HS-5 (cell line): ENCODE results near the gene TMPRSS9.

Experiments
- DNase-seq: peaks from one replicate; pipeline ENCODE4 v3.0.0-alpha.2; 2012; ENCODE audit warnings: low read depth

Gene TMPRSS9

DNA sequence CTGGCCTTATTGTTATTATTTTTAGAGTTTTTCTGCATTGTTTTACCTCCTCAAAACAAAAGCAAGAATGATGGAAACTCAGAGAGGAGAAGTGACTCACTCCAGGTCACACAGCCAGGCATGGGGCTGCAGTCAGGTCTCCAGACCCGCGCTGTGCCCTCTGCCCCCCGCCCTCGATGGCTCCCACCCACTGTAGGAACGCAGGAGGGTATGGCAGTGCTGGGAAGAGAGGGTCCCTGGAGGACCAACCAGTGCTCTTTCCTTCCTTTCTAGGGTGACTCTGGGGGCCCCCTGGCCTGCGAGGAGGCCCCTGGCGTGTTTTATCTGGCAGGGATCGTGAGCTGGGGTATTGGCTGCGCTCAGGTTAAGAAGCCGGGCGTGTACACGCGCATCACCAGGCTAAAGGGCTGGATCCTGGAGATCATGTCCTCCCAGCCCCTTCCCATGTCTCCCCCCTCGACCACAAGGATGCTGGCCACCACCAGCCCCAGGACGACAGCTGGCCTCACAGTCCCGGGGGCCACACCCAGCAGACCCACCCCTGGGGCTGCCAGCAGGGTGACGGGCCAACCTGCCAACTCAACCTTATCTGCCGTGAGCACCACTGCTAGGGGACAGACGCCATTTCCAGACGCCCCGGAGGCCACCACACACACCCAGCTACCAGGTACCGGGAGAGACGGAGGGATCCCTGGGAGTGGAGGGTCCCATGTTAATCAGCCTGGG is 61.7 kb downstream of the TMPRSS9 start:
- no peak for DNase-seq

DNA sequence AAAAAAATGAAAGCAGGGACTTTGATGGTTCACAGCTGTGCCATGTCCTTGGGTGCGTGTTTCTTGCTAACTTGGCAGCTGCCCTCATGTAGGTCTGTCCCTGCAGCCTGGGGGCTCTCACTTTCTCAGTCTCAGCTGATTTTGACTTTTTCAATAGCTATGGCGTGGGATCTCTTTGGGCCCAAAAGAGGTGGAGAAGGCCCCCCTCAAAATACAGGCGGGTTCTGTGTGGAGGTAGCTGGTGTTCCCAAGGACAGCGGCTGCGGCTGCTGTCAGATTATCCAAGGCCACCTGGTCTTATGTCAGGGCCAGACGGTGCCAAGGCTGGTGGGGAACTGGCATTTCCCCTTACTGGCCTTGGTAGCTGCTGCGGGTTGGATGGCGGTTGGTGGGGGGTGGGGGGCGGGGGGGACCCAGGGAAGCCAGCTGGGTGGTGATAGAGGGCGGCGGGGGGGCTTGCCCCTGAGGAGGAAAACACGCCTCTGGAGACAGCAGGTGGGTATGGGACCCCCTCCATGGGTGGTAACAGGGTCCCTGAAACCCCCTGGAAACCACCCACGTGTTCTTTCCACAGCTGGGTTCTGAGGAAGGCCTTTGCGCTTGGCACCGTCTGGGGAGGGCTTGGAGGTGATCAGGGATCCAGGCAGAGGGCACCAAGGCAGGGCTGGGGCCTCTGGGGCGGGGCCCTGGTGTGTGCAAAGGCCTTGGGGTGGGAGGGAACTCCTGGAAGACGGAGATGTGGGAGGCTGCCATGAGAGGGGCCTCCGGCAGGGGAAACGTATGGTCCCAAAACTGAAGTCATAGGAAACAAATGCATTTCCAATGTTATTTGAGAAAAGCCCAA is 63.2 kb downstream of the TMPRSS9 start:
- DNase-seq = no peak

DNA sequence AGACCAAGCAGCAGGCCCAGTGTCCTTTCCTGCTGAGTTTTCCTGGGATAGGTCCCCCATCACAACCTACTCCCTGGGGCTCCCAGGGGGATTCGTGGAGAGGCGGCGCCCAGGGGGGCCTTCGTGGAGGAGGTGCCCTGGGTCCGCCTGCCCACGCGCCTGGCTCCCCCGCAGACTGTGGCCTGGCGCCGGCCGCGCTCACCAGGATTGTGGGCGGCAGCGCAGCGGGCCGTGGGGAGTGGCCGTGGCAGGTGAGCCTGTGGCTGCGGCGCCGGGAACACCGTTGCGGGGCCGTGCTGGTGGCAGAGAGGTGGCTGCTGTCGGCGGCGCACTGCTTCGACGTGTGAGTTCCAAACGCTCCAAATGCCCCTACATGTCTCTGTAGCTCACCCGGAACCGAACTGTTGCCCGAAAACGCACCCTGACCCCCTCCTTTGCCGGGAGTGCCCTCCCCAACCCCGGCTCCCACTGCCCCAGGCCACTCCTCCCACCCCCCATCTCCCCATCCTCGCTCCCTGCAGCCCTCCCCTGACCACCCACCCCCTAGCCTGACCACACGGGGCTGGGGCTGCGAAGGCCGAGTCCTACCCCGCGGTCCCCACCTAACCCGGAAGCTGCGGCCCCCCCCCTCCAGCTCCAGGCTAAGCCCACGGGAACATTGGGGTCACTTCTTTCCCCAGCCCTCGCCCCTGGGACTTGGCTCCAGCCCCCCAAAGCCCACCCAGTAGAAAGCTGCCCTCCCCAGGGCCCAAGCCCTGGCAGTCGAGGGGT is 64.0 kb downstream of the TMPRSS9 start:
- DNase-seq = no peak

DNA sequence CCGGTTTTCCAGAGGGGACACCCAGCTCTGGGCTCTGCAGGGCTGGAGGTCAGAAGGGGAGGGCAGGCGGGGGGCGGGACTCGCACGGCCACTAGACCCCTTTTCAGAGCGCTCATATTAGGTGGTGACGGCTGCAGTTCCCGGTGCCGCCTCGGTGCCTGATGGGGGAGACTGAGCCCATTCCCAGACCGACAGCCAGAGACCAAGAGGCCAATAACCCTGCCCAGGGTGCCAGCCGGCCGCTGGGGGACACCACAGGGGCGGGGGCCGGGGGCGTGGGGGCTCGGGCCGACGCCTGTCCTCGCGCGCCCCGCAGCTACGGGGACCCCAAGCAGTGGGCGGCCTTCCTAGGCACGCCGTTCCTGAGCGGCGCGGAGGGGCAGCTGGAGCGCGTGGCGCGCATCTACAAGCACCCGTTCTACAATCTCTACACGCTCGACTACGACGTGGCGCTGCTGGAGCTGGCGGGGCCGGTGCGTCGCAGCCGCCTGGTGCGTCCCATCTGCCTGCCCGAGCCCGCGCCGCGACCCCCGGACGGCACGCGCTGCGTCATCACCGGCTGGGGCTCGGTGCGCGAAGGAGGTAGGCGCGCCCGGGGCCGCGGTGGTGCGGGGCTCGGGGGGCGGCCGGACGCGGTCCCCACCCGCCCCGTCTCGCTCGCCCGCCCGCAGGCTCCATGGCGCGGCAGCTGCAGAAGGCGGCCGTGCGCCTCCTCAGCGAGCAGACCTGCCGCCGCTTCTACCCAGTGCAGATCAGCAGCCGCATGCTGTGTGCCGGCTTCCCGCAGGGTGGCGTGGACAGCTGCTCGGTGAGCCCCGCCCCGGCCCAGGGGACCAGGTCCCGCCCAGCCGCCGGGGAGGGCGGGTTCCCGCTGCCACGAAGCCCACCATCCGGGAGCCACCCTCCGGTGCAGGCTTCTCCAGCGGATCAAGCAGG is 64.9 kb downstream of the TMPRSS9 start:
- no peak for DNase-seq

DNA sequence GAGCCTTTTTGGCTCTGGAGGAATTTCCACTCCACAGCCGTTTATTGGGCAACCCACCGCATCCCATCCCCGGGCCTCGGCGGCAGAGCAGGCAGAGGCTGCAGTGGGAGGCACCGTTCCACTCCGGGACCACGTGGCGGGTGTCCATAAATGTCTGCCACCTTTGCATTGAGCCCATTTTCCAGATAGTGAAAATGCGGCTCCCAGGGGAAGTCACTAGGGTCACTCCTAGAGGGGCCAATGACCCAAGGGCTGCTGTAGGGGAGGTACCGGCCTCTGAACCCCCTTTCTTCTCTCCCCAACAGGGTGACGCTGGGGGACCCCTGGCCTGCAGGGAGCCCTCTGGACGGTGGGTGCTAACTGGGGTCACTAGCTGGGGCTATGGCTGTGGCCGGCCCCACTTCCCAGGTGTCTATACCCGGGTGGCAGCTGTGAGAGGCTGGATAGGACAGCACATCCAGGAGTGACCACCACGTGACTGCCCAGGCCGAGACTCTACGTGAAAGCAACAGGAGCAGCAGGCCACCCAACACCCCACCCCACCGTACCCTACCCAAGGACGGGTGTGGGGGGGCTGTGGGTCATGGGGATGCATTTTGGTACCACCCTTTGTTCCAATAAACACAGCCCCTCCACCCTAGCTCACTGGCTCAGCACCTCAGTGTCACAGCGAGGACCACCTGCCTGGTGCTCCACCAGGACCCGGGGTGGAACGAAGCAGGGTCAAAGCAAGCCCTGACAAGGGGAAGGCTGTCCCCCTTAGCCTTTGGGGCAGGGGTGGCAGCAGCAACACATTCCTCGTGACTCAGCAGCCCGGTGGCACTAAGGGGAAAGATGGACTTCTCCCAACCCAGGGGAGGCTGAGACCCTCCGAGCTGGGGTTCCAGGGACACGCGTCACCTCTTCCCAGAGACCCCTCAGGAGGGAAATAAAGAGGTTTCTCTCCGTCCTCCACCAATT is 65.8 kb downstream of the TMPRSS9 start:
- DNase-seq = no peak

DNA sequence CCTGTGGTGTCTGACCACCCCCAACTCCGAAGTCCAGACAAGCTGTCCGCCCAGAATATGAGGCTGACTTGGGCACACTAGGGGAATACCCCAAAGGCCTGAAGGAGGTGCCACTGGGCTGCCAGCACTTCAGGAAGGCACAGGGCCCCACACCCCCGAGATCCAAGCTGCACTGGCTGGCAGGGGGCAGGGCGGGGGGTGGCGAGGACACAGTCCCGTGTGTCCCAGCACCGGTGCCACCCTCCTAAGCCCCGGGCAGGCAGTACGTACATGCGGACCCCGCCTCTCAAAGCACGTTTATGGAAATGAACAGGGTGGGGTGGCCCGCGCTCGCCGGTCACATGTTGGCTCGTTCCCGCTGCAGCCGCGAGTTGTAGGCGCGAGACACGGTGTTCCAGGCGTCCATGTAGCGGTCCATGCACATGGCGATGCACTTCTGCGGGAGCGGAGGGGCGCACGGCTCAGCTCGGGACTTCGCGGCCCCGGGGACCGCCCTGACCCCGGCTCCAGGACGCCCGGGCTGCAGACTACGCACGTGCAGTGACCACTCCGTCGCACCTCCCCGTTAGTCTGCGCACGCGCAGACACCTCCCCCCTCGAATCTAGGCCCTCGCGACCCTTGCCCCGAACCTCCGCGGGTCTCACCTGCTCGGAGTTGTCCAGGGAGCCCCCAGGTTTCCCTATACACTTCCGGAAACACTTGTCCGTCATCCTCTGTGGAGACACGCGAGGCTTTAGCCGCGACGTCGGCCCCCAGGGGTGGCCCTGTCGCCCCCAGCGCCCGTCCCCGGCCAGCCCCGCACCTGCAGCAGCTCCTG is 66.8 kb downstream of the TMPRSS9 start:
- DNase-seq = no peak

DNA sequence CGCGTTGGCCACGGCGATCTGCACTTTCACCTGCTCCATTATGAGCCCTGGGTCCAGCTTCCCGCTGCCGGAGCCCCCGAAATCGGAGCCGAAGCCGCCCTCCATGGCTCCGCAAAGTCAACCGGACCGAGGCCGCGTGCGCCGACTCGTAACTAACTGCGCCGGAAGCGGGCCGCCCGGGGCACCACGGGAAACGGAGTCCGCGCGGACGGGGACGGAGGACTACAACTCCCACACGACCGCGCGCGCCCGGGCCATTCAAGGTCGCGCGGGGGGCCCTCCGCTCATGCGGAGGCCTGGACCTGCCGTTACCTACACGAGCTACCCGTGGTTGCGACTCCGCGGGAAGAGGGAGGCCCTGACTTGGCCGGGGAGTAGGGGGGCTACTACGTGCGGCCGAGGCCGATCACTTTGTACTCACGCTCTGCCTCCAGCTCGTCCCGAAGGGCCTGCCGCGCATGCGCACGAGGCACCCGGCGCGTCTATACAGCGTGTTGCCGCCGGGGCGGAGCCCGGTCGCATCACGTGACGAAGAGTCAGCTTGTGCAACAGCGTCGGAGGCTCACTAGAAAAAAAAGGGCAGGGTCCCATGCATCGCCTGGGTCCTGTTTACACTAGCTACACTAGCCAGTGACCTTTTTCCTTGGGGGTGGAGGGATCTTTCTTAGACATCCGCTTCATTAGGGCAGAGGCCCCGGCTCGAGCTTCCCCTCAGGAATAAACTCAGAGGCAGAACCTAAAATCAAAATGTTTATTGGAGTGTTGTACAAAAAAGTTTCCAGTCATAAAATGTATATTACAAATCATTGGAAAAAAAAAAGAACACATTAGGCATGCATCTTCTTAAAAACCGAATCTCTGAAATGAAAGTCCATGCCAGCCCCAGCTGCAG is 67.6 kb downstream of the TMPRSS9 start, which contains the start of gene TIMM13:
Gene TIMM13, minus strand, starts transcription at position 158 of the 892 bp plus-strand sequence. Its CDS starts 53 bp downstream, at position 105.
- DNase-seq = peak; percentile 80

DNA sequence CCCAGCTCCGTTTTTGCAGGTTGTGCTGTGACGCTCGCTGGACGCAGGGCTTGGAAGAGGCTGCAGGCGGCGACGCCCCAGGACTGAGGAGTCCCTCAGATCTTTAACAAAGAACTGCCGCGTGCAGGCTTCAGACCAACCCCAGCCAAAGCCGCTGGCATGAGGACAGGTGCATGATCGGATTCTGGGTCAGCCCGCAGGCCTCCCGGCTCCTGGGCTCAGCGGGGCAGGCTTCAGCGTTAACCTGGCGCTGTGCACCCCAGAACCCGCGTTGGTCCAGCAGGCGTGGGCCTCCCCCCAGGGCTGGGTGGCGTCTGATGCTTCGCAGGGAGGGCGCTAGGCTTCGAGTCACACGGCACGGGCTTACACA is 68.2 kb downstream of the TMPRSS9 start:
- no peak for DNase-seq

DNA sequence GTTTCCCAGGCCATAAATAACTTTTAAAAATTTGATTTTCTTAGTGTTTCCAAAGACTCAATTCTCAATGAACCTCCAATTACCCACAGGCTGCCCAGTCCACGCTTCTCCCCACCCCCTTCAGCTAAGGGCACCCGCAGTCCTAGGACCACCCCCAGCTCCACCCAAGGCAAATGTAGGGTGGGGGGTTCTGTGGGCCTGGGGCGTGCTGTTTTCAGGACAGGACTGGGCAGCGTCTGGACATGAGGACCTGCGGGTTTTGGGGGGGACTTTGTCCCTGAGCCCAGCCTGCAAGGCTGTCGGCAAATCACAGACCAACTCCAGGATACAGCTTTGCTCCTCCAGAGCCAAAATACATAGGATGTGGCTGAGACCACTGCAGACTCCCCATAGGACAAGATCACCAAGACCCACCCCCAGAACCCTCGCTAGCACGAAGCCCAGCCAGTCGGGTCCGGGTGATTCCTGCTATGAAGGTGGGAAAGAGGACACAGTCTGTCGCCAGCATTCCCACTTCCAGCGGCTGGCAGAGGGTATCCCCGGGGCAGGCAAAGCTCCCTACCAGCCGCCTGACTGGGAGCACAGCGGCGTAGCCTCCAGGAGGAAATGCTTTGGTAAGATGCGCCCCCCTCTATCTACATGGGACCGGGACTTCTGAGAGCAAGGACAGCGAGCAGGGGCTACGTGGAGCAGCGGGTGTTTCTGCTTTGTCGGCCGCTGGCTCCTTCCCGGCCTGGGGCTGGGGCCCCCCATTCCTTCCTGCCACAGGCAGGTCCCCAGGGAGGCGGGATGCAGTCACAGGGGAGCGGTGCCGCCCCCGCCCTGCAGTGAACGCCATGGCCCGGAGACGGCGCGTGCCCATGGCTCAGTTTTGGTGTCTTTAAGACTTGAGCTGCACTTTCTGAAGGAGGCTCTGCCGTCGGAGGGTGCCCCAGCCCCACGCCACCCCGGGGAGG is 69.0 kb downstream of the TMPRSS9 start:
- no peak for DNase-seq

DNA sequence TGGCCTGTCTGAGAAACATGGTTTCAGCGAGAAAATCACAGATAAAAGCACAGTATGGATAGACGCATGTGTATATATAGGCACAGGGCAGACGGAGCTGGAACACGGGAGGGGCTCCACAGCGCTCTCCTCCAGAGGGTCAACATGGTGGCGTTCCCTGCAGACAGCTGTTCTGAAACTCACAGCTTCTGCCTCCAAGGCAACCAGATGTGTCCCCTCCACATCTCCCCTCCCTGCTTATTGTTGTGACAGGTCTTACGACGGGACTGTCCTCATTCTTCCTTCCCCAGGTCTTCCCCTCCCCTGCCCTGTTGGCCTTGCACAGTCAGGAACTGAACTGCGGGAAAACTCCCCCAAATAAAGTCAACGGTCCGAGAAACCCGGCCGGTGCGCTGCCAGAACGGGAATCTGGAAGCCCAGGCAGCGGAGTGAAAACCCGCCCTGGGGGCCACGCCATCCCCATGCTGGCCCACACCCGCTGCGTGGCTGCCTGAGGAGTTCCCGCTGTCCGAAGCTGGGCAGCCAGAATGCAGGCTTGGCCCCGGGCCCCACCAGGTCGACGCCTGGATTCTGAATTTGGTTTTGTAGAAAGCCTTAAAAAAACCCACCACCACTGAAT is 70.0 kb downstream of the TMPRSS9 start:
- no peak for DNase-seq

DNA sequence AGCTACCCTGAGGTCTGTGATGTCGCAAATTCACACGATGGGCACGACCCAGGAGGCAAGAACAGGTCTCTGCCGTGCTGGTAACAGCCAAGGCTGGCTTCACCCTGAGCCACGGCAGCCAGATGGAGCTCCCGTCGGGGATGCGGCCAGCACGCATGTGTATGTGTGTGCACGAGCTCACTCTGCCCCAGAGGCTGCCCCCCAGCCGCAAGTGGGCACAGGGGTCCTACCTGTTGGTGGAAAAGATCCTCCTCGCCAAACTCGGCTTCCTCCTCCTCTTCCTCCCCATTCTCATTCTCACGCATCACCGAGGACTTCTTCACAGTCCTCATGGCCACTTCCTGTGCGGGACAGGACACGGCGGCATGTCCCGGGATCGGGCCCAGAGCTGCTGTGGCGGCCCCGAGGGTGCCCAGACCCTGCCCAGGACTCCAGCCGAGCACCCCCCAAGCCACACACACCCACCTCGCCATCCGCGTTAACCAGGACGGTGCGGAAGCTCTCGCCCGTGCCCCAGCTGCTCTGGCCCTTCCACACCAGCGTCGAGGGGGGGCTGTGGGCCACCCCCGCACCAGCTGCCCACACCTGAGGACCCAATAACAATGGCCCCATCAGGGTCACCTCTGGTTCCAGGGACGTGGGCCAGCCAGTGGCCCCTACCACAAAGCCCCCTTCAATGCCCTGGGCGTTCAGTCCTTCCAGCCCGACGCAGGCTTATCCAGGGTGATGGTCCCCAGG is 71.4 kb downstream of the TMPRSS9 start:
- no peak for DNase-seq

DNA sequence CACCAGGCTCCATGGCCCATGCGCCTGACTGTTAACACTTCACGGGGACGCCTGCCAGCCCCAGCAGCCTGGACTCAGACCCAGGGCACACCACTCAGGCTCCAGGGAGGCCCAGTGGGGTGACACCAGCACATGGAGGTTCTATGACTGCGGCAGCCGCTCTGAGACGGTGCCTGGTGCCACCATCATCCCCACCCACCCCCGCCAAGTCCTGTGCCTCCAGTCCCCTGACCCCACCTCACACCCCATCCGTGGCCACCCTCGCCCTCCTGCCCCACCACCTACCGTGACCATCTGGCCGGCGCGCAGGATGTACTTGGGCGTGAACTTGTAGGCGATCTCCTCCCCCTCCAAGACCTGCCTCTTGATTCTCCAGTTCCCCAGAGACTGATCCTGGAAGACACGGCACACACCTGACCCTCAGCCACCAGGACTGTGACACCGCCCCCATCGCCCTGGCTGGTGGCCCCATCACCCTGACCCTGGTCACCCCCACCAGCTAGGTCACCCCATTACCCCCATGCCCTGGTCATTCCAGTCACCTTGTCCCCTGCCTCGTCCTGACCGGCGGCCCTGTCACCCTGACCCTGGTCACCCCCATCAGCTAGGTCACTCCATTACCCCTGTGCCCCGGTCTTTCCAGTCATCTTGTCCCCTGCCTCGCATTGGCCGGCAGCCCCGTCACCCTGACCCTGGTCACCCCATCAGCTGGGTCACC is 72.2 kb downstream of the TMPRSS9 start:
- DNase-seq = no peak

DNA sequence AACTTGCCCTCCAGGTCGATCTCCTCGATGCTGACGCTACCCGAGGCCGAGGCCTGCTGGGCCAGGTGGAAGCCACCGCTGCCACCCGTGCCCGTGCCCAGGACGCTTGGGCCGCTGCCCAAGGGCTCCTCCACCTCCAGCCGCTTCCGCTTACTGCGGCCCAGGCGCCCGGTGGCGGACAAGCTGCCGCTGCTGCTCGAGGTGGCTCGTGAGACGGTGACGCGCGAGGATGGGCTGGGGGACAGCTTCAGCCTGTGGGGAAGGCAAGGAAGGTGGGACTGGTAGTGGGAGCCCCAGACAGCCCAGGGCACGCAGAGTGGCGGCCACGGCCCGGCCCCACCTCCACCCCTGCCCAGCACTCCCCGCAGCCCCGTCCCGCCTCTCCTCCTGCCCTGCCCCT is 73.8 kb downstream of the TMPRSS9 start:
- DNase-seq = no peak

DNA sequence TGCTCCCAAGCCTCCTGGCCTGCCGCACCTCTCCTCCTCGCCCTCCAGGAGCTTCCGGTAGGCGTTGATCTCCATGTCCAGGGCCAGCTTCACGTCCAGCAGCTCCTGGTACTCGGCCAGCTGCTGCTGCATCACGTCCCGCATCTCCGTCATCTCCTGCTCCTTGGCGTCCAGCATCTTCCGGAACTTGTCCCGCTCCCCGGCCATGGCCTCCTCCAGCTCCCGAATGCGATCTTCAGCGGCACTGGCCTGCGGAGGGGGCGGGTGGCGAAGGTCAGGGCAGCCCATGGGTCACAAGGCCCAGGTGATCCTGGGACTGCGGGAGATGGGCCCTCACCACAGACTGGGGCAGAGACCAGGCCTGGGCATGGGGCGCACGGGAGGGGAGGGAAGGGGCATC is 74.2 kb downstream of the TMPRSS9 start:
- no peak for DNase-seq

DNA sequence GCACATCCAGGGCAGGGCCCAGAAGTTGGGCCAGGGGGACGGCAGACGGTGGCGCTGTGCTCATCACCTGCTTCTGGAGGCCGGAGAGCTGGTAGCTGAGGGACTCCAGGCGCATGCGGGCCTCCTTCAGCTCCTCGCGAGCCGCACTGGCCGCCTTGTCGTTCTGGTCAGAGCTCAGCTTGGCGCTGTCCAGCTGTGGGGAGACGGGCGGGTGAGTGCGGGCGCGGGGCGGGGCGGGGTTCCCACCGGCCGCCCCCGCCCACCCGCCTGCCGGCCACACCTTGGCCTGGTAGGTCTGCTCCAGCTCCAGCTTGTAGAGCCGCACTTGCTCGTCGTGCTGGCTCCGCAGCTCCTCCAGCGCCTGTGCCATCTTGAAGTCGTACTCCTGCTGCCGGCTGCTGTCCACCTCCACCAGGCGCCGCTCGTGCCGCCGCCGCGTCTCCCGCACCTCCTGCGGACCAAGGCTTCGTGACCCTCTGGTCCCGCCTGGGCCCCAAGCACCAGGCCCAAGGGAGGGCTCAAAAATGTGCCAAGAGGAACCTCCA is 74.7 kb downstream of the TMPRSS9 start:
- DNase-seq = no peak
